Progenitor cell of endocrine pancreas (in vitro differentiated cells): Measurements from ENCODE around the gene KRT39. TPM values are rescaled to one million over a fixed set of nuclear protein-coding genes. Genes with fewer than 3 reads are reported as not detected.

Experiments
- DNase-seq: peaks from one replicate; pipeline ENCODE4 v3.0.0; 2021; ENCODE audit warnings: low spot score; ENCODE audit not compliant: unreplicated experiment
- H3K27ac Mint-ChIP-seq: 2 replicates; pipeline ENCODE4 v1.8.0; 2021; ENCODE audit warnings: mild to moderate bottlenecking, moderate library complexity, mixed read lengths
- H3K27me3 Mint-ChIP-seq: 2 replicates; pipeline ENCODE4 v1.8.0; 2021; ENCODE audit warnings: mixed read lengths
- H3K36me3 Mint-ChIP-seq: 2 replicates; pipeline ENCODE4 v1.8.0; 2022; ENCODE audit warnings: mixed read lengths; ENCODE audit not compliant: insufficient read depth
- H3K4me1 Mint-ChIP-seq: 2 replicates; pipeline ENCODE4 v1.8.0; 2021; ENCODE audit warnings: low read depth, mixed read lengths
- H3K4me3 Mint-ChIP-seq: 2 replicates; pipeline ENCODE4 v1.8.0; 2021; ENCODE audit warnings: low read depth, mild to moderate bottlenecking, moderate library complexity, mixed read lengths
- H3K9me3 Mint-ChIP-seq: 2 replicates; pipeline ENCODE4 v1.8.0; 2021; ENCODE audit warnings: low read depth, mixed read lengths
- CTCF ChIP-seq: fragments of 200-600 bp; sonication (generic); IDR thresholded peaks from one replicate; pipeline ENCODE4 v1.5.0; 2021; ENCODE audit warnings: antibody characterized with exemption, mild to moderate bottlenecking; ENCODE audit not compliant: unreplicated experiment
- total RNA-seq: library from RNA; stranded (reverse); gene quantifications from 2 replicates; pipeline ENCODE4 v1.2.1, GENCODE V29; 2021

The KRT39 gene
- total RNA-seq, 1 donor from 2014 or later = not detected

DNA sequence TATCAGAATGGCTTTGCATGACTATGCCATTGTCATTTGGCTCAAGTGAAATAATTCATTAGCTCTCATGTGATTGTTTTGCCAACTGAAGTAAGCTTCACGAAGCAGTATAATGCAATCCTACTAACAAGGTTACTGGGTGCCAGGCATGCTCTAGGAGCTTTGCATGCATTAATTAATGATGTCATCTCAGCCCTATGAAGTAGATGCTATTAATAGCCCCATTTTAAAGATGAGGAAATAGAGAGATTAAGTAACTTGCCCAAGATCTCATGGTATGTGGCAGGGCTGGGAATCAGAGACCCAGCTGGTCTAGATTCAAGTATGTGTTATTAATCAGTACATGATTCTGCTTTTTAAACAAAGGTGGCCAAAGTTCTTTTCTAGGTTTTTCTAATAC is 14.1 kb downstream of the KRT39 start:
- peaks cover 37% of the 10 kb centered on the region for H3K4me1 Mint-ChIP-seq

DNA sequence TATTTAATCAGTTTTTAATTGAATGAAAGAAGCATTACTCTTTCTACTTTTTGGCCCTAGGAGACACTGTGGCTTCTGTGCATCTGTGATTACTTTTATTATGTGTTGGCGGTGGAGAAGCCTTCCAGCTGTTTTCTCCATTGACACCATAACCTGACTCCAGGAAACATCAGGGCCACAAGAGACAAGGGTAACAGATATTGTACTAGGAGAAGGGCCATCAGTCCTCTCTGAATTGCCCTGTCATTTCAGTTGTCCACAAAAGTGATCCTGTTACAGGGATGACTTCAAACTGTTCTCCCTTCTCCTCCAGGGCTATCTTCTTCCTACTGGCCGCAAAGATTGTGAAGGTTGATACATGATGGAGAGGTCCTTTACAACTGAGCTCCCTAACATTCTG is 14.6 kb downstream of the KRT39 start:
- Mint-ChIP-seq H3K4me3 (no peak overlapping the region), H3K9me3 (no peaks in the 10 kb centered on the region)

More for the DNA sequence above, 14.1 kb downstream of the KRT39 start:
- H3K4me3 Mint-ChIP-seq = no peak overlapping the region
- no peak overlapping the region for H3K27ac Mint-ChIP-seq
- no peaks in the 10 kb centered on the region for H3K27me3 Mint-ChIP-seq
- TF ChIP-seq CTCF = no peak
- H3K36me3 Mint-ChIP-seq = no peaks in the 10 kb centered on the region
- no peak for DNase-seq
- no peaks in the 10 kb centered on the region for H3K9me3 Mint-ChIP-seq

DNA sequence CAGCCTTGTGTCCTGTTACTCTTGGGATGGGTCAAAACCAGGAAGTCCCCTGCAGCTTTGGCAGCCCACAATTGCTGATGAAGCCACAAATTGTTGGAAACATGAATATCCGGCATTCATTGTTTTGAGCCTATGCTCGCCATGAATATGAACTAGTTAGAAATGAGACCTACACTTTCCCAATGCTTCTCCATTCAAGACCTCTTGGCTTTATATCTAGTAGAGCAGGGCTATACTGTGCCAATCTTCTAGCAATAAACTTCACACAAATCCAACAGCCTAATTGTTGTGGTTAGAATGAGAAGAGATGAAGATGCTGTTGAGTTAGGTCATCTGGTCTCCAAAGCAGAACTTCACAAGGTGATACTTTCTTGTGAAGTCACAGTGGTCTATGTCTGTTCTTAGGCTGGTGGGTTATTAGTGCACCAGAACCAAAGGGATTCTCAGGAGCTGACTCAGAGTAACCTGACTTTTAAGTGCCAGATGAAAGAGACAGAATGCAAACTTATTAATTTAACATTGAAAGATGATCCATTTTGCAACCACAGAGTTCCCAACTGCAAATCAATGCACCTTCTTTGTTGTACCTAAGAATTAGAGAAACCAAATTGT is 15.6 kb downstream of the KRT39 start:
- Mint-ChIP-seq H3K36me3 (no peaks in the 10 kb centered on the region), H3K27ac (no peak overlapping the region), H3K9me3 (no peaks in the 10 kb centered on the region), H3K4me1 (peaks cover 22% of the 10 kb centered on the region), H3K4me3 (no peak overlapping the region), H3K27me3 (no peaks in the 10 kb centered on the region)
- no peak for DNase-seq
- no peak for TF ChIP-seq CTCF

More for the DNA sequence above, 14.6 kb downstream of the KRT39 start:
- no peak for DNase-seq
- Mint-ChIP-seq H3K27ac (no peak overlapping the region), H3K36me3 (no peaks in the 10 kb centered on the region), H3K27me3 (no peaks in the 10 kb centered on the region), H3K4me1 (peaks cover 33% of the 10 kb centered on the region)
- no peak for TF ChIP-seq CTCF

- no peak for DNase-seq
- no peak for TF ChIP-seq CTCF
- peaks cover 20% of the 10 kb centered on the region for H3K4me1 Mint-ChIP-seq
- H3K36me3 Mint-ChIP-seq = no peaks in the 10 kb centered on the region
- no peak overlapping the region for H3K4me3 Mint-ChIP-seq
- H3K27ac Mint-ChIP-seq = no peak overlapping the region
- H3K27me3 Mint-ChIP-seq = no peaks in the 10 kb centered on the region
- H3K9me3 Mint-ChIP-seq = no peaks in the 10 kb centered on the region
Observed at GRCh38 chr17:40950176-40950575, 16.6 kb downstream of the KRT39 start.

GRCh38 chr17:40949418-40949817 is 17.3 kb downstream of the KRT39 start:
- H3K36me3 Mint-ChIP-seq = no peaks in the 10 kb centered on the region
- H3K27me3 Mint-ChIP-seq = no peaks in the 10 kb centered on the region
- DNase-seq = no peak
- TF ChIP-seq CTCF = no peak
- H3K27ac Mint-ChIP-seq = peak overlapping the region; percentile 77
- H3K4me3 Mint-ChIP-seq = no peak overlapping the region
- H3K4me1 Mint-ChIP-seq = peaks cover 22% of the 10 kb centered on the region
- no peaks in the 10 kb centered on the region for H3K9me3 Mint-ChIP-seq
